NCI-H2227 treated with DMSO at 0.1 percent for 48 hours (cell line): ENCODE measurements around the gene RASGRP4.
"Not testable (repeated sequence)": the region's sequence is repeated elsewhere in the genome, so short reads cannot be mapped to it uniquely, and the experiment has no call there.

Experiments
- DNase-seq: peaks from one replicate; lab custom pipeline; 2025; lab: John Stamatoyannopoulos, UW

The RASGRP4 gene, protein sequence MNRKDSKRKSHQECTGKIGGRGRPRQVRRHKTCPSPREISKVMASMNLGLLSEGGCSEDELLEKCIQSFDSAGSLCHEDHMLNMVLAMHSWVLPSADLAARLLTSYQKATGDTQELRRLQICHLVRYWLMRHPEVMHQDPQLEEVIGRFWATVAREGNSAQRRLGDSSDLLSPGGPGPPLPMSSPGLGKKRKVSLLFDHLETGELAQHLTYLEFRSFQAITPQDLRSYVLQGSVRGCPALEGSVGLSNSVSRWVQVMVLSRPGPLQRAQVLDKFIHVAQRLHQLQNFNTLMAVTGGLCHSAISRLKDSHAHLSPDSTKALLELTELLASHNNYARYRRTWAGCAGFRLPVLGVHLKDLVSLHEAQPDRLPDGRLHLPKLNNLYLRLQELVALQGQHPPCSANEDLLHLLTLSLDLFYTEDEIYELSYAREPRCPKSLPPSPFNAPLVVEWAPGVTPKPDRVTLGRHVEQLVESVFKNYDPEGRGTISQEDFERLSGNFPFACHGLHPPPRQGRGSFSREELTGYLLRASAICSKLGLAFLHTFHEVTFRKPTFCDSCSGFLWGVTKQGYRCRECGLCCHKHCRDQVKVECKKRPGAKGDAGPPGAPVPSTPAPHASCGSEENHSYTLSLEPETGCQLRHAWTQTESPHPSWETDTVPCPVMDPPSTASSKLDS

DNA sequence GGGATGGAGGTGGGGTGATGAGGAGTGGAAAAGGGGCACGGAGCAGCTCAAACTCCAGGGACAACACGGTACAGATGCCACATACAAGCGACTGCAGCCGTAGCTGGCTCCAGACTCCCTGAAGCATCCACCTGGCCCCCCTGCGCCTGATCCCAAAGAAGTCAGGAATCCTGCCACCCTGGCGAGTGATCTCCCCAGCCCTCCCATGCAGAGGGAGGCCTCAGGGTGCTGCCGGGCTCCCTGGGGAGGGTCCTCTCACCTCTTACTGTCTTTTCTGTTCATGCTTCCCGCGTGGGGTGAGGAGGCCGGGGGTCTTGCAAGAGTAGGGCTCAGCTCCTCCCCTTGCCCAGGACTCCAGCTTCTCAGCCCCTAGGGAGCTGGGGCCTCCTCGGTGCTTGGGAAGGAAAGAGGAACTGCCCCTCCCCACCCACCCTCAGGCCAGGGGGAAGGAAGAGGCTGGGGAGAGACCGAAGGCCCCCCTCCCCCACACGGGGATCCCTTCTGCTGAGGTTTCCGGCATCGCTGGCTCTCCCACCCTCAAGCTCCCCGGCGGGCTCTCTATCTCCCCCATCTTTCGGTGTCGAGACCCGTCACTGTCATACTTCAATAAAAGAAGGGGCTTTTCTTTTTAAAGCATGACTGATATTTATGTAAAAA is at the start of gene RASGRP4:
Gene RASGRP4 (minus strand): TSS at position 410 of the 657 bp plus-strand sequence. CDS start 128 bp downstream, at position 282.
- DNase-seq: no peak

DNA sequence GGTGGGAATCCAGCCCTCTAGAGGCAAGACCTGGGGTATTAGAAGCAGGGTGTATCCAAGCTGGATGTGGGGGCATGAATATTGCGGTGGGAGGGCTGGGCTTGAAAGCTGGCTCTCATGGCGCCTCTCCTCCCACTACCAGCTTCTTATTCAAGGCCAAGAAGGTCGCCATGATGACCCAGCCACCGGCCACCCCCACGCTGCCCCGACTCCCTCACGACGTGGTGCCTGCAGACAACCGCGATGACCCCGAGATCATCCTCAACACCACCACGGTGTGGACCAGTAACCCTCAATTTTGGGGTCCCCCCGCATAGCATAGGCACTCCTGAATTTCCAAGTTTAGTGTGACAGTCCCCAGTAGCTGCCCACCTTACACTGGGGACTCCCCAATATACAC is 49.2 kb upstream of the RASGRP4 start:
- DNase-seq: no peak

DNA sequence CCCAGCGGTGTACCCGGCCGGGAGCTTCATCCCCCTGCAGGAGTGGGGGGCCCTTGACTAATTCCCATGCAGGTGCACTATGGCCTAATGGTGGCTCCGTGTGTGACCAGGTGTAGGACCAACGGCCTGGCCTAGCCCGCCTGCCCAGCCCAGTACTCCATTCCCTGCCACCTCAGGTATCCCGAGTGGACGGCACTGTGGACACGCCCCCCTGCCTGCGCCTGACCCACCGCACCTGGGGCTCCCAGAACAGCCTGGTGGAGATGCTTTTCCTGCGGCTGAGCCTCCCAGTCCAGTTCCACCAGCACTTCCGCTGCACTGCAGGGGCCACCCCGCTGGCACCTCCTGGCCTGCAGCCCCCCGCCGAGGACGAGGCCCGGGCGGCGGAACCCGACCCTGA is 47.2 kb upstream of the RASGRP4 start:
- no peak for DNase-seq

DNA sequence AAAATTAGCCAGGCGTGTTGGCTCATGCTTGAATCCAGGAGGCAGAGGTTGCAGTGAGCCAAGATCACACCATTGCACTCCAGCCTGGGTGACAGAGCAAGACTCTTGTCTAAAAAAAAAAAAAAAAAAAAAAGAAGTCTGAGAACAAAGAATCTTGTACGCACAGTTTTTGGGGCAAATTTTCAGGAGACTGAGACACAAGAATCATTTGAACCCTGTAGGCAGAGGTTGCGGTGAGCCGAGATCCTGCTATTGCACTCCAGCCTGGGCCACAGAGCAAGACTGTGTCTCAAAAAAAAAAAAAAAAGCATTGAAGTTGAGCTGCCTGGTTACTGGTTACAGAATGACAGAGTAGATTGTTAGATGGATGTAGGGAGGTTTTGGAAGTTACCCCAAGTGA is 46.7 kb upstream of the RASGRP4 start:
- not testable (repeated sequence) for DNase-seq

DNA sequence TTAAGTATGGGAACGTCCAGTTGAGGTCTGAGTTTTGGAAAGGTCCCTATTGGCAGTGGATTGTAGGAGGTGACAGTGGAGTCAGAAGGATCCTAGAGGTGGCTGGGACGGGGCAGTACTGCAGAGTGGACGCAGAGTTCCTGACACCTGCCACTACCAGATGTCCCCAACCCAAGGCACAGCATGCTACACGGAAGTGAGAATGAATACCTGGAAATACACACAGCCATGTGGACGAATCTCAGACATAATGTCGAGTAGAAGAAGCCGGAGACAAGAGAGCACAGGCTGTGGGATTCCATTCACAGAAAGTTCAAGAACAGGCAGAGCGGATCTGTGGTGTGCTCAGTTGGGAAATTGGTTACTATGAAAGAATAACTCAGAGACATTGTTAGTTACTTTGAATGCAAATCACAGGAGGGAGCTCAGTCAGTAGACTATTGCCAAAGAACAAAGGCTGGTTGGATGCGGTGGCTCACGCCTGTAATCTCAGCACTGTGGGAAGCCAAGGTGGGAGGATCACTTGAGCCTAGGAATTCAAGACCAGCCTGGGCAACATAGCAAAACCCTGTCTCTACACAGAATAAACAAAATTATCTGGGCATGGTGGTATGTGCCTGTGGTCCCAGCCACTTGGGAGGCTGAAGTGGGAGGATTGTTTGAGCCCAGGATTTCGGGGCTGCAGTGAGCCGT is 44.9 kb upstream of the RASGRP4 start:
- DNase-seq: no peak

DNA sequence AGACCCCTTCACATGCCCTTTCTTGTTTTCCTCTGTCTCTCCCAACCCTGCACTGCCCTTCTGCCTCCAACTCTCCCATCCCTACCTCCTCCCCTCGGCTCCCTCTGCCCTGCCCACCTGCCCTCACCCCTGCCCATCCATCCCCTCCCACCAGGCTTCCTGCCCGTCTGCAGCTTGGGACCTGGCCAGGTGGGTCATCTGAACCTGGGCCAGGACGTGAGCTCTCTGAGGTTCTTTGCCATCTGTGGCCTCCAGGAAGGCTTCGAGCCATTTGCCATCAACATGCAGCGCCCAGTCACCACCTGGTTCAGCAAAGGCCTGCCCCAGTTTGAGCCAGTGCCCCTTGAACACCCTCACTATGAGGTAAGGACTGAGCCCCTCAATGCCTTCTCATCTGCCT is 43.1 kb upstream of the RASGRP4 start:
- no peak for DNase-seq

DNA sequence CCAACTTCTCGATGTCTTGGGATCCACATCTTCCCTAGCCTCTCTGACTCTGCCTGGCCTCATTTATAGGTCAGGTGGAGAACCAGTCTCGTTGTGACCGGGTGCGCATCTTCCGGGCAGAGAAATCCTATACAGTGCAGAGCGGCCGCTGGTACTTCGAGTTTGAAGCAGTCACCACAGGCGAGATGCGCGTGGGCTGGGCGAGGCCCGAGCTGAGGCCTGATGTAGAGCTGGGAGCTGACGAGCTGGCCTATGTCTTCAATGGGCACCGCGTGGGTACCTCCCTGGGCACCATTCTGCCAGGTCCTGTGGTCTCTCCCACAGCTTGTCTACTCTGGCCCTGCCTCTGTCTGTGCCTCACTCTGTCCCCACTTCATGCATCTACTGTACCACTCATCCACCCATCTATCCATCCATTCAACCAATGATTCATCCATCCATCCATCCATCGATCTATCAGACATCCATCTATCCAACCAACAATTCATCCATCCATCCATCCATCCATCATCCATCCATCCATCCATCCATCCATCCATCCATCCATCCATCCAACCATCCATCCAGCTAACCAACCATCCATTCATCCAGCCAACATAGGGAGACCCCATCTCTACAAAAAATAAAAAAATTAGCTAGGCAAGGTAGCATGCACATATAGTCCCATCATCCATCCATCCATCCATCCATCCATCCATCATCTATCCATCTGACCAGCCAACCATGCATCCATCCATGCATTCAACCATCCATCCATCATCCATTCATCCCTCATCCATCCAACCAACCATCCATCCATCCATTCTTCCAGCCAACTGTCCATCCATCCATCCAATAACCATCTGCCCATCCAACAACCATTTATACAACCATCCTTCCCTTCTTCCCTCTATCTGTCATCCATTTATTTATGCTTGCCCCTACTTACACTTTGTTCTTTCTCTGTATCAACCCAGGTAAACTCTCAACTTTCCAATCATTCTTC is 41.8 kb upstream of the RASGRP4 start:
- no peak for DNase-seq

DNA sequence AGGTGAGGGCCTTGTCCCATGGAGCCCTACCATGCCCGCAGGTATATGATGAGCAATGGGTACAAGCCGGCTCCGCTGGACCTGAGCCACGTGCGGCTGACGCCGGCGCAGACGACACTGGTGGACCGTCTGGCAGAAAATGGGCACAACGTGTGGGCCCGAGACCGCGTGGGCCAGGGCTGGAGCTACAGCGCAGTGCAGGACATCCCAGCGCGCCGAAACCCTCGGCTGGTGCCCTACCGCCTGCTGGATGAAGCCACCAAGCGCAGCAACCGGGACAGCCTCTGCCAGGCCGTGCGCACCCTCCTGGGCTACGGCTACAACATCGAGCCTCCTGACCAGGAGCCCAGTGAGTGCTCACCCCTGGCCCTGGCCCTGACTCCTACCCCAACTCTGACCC is 40.0 kb upstream of the RASGRP4 start:
- DNase-seq: no peak

DNA sequence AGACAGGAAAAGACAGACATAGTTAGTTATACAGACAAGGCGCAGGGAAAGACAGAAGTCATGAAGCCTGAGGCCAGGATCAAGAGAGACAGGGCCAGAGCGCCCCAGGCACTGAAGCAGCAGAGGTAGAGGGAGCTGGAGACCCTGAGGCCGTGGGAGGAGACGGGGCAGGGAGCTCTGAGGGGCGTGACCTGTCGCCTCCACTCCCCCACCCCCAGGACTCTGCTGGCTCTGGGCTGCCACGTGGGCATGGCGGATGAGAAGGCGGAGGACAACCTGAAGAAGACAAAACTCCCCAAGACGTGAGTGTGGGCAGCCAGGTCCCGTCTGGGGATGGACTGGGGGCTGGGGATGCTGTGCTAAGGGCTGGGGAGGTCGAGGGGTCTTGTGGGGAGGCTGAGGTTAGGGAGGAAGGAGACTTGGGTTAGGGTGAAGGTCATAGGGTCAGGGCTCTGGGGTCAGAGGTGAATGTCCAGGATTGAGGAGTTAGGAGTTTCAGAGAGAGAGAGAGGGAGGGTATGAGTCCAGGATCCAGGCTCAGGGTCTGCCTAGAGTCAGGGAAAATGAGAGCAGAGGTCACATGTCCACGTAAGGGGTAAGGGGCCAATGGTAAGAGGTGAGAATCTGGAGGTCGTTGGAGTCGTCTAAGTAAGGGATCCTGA is 38.5 kb upstream of the RASGRP4 start:
- no peak for DNase-seq

DNA sequence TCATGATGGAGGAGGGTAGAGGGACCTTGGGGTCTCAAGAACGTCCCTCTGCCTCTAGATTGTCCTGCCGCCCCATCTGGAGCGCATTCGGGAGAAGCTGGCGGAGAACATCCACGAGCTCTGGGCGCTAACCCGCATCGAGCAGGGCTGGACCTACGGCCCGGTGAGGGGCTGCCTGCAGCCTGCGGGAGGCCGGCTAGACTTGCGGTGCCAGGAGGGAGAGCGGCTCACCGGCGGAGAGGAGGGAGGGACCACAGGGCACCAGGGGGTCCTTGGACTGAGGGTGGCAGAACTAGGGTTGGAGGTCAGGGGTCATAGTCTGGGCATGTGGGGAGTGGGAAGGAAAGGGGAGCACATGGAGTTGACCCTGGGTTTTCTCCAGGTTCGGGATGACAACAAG is 37.3 kb upstream of the RASGRP4 start:
- no peak for DNase-seq

DNA sequence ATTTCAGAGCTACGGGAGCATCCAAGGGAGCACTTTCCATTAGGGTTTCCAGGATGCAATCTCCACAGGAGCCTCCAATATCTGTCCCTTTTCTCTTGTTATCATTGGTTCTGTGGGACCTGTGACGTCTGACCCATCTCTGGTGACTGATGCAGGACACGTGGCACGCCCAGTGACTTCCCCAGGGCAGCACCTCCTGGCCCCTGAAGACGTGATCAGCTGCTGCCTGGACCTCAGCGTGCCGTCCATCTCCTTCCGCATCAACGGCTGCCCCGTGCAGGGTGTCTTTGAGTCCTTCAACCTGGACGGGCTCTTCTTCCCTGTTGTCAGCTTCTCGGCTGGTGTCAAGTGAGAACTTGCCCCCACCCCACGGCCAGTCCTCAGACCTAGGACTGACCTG is 33.0 kb upstream of the RASGRP4 start:
- DNase-seq: no peak

DNA sequence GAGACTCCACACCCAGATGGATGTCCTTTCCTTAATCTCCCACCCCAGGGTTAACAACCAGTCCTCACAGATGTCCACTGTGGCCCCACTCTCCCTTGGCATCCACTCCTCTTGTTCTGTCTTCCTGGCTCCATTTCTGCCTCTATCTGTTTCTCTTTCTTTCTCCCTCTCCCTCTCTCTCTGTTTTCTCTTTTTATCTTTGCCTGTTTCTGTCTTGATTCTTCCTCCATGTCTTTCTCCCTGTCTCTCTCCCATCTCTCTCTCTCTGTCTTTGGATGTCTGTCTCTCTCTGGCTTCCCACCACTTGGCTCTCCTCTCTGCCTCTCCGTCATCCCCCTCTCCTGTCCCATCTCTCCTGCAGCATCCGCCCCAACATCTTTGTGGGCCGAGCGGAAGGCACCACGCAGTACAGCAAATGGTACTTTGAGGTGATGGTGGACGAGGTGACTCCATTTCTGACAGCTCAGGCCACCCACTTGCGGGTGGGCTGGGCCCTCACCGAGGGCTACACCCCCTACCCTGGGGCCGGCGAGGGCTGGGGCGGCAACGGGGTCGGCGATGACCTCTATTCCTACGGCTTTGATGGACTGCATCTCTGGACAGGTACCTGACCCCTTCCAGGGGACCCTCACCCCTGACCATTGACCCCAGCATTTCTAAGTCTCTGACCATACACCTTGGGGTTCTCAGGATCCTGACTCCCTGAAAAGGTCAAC is 31.8 kb upstream of the RASGRP4 start:
- DNase-seq: no peak

DNA sequence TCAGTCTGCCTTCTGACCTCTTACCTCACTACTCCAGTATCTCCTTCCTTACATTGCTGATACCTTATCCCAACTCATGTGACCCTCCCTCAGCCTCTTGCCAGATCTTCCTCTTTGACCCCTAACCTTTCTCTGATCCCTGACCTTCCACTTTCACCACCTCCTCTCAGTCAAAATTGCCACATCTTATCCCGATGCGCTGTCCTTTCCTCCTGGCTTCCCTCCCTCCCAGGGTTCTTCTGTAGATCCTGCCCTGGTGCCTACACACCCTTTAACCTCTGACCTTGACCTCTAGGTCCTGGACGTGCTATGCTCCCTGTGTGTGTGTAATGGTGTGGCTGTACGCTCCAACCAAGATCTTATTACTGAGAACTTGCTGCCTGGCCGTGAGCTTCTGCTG is 31.2 kb upstream of the RASGRP4 start:
- DNase-seq: no peak

DNA sequence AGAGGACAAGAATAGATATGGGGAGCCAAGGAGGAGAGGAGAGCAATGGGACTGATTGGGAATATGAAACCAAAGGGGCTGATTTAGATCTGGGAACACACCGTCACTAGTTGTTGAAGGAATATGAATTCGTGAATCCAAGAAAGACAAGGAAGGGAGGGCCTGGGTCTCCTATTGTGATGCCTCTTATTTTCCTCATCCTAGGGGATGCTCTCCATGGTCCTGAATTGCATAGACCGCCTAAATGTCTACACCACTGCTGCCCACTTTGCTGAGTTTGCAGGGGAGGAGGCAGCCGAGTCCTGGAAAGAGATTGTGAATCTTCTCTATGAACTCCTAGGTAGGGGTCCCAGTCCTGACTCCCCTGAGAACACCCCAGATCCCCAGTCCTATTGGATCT is 29.0 kb upstream of the RASGRP4 start:
- DNase-seq: no peak

DNA sequence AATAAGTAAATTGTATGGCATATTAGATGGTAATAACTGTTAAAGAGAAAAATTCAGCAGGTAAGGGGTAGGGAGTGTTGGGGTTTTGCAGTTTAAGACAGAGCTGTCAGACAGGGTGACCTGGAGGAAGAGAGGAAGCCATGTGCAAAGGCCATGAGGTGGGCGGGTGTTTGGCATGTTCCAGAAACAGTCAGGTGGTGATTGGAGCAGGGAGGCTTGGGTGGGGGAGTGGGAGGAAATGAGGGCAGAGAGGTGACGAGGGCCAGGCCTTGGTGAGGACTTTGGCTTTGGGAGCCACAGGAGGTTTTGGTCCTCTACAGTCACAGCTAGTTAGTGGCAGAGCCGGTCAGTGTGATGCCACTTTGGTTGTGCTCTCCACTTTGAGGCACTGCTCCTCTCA is 27.6 kb upstream of the RASGRP4 start:
- DNase-seq: no peak

DNA sequence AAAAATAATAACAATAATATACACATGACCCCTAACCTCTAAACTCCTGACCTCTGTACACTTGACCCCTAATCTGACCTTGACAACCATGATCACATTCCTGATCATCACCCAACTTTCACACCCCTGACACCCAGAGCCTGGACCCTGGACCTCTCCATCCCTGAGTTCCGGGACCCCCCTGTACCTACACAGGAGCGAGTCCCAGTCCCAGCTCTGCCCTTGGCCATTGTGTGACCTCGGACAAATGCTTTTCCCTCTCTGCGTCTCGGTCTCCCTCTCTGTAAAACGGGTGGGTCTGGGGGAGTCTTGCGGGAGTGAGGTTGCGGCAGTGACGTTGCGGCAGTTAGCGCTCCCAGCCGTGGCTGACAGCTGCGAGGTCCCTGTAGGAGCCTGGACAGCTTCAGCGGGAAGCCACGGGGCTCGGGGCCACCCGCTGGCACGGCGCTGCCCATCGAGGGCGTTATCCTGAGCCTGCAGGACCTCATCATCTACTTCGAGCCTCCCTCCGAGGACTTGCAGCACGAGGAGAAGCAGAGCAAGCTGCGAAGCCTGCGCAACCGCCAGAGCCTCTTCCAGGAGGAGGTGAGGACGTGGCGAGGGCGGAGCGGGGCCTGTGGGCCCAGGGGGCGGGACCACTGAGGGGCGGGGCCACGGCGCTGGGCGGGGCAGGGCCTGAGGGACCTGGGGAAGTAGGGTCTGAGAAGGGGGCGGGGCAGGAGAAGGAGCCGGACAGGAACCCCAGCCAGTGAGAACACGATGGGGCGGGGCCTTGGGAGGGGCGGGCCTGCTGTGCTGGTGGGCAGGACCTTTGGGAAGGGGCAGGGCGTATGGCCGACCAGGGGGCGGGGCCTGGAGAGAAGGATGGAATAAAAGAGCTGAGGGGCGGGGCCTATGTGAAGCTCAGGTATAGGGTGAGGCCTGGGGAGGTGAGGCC is 26.7 kb upstream of the RASGRP4 start:
- DNase-seq: no peak

DNA sequence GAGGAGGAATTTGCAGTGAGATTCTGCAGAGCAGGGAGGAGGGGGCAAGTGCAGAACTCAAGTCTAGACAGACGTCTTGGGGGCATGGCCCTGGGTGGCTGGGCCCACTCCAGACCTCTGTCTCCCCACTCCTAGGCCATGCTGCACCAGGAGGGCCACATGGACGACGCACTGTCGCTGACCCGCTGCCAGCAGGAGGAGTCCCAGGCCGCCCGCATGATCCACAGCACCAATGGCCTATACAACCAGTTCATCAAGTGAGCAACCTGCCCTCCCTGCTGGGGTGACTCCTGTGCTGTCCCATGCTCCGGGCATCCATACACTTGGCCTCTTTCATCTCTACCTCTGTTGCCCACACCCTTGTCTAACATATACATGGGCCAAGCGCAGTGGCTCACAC is 25.6 kb upstream of the RASGRP4 start:
- DNase-seq: no peak

DNA sequence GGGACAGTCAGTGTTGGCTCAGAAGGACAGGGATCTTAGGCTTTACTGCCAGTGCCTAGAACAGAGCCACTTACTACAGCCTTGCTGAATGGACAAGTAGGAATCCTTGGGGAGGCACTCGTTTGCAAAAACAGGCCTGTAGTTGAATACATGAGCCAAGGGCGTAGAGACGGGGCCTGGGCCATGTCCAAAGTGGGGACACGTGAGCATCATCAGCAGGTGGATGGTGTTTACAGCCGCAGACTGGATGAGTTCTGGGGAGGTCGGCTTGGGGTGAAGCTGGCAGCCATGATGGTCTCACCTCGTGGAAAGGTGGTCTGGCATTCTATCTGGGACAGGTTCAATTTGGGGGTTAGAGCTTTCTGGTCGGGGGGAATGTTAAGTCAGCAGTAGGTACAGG is 25.0 kb upstream of the RASGRP4 start:
- DNase-seq: no peak

DNA sequence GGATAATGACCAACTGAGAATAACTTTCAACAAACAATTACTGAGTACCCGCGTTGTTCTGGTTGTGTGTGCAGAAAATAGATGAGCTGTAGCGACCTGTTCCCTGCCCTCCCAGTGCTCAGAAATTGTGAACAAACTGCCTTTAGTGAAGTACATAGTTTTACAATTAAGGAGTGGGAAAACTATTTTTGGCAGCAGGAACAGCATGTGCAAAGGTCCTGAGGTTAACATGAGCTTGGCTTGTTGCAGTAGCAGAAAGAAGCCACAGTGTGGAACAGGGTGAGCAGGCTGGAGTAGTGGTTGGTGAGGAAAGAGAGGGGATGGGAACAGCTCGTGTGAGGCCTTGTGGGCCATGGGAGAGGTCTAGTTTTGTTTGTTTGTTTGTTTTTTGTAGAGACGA is 23.5 kb upstream of the RASGRP4 start:
- no peak for DNase-seq
